ENCODE measurements around the gene ADAM10. TPM values are rescaled to one million over a fixed set of nuclear protein-coding genes. Genes with fewer than 3 reads are reported as not detected.

The ADAM10 gene
- total RNA-seq, 2 donors from 2014 or later, result 191 to 211 TPM

GRCh38 chr15:58650102-58650501 lies 99.4 kb downstream of the ADAM10 start:
- Histone ChIP-seq H3K36me3 (ENCODE audit: control insufficient read depth, insufficient read depth, low read length) (peaks cover 54% of the 10 kb centered on the region), H3K4me3 (ENCODE audit: low read length) (no peak overlapping the region), H3K27ac (ENCODE audit: low read depth, low read length) (no peak overlapping the region), H3K4me1 (ENCODE audit: control insufficient read depth, insufficient read depth, low read length) (no peaks in the 10 kb centered on the region), H3K9me3 (ENCODE audit: control insufficient read depth, low read length) (no peaks in the 10 kb centered on the region), H3K27me3 (ENCODE audit: control insufficient read depth, insufficient read depth, low read length, poor library complexity, severe bottlenecking) (no peaks in the 10 kb centered on the region), H3K9ac (ENCODE audit: extremely low read depth, low read length, poor library complexity, severe bottlenecking) (no peak overlapping the region)
- no peak overlapping the region for H3K4me3 Mint-ChIP-seq
- no peak overlapping the region for H3K27ac Mint-ChIP-seq
- DNase-seq, result no peak
- peaks cover 55% of the 10 kb centered on the region for H3K36me3 Mint-ChIP-seq (ENCODE audit: low read depth)
- no peaks in the 10 kb centered on the region for H3K27me3 Mint-ChIP-seq (ENCODE audit: insufficient read depth)
- H3K9me3 Mint-ChIP-seq, result no peaks in the 10 kb centered on the region
- no peak for TF ChIP-seq CTCF (conservative IDR thresholded peaks at IDR 0.05)
- no peaks in the 10 kb centered on the region for H3K4me1 Mint-ChIP-seq

GRCh38 chr15:58649175-58649574 lies 100.3 kb downstream of the ADAM10 start:
- Histone ChIP-seq H3K9ac (ENCODE audit: extremely low read depth, low read length, poor library complexity, severe bottlenecking) (no peak overlapping the region), H3K36me3 (ENCODE audit: control insufficient read depth, insufficient read depth, low read length) (peaks cover 52% of the 10 kb centered on the region), H3K9me3 (ENCODE audit: control insufficient read depth, low read length) (no peaks in the 10 kb centered on the region), H3K27me3 (ENCODE audit: control insufficient read depth, insufficient read depth, low read length, poor library complexity, severe bottlenecking) (no peaks in the 10 kb centered on the region), H3K27ac (ENCODE audit: low read depth, low read length) (no peak overlapping the region), H3K4me1 (ENCODE audit: control insufficient read depth, insufficient read depth, low read length) (no peaks in the 10 kb centered on the region), H3K4me3 (ENCODE audit: low read length) (no peak overlapping the region)
- 96% methylated on average over 2 of the region's 2 CpGs; no CpG with 5 or more reads in 1 of the 2 experiments for WGBS, 2 experiments (ENCODE audit: insufficient coverage in 1 of 2, insufficient read length in 1 of 2)
- Mint-ChIP-seq H3K4me1 (no peaks in the 10 kb centered on the region), H3K27ac (no peak overlapping the region), H3K9me3 (no peaks in the 10 kb centered on the region), H3K36me3 (ENCODE audit: low read depth) (peaks cover 50% of the 10 kb centered on the region), H3K4me3 (no peak overlapping the region), H3K27me3 (ENCODE audit: insufficient read depth) (no peaks in the 10 kb centered on the region)
- TF ChIP-seq CTCF (conservative IDR thresholded peaks at IDR 0.05), result no peak
- DNase-seq, result no peak

GRCh38 chr15:58643996-58644395 lies 105.5 kb downstream of the ADAM10 start:
- no peak for TF ChIP-seq CTCF (conservative IDR thresholded peaks at IDR 0.05)
- Histone ChIP-seq H3K27ac (ENCODE audit: low read depth, low read length) (no peak overlapping the region), H3K4me1 (ENCODE audit: control insufficient read depth, insufficient read depth, low read length) (no peaks in the 10 kb centered on the region), H3K27me3 (ENCODE audit: control insufficient read depth, insufficient read depth, low read length, poor library complexity, severe bottlenecking) (no peaks in the 10 kb centered on the region), H3K9me3 (ENCODE audit: control insufficient read depth, low read length) (no peaks in the 10 kb centered on the region), H3K4me3 (ENCODE audit: low read length) (no peak overlapping the region), H3K36me3 (ENCODE audit: control insufficient read depth, insufficient read depth, low read length) (peaks cover 70% of the 10 kb centered on the region), H3K9ac (ENCODE audit: extremely low read depth, low read length, poor library complexity, severe bottlenecking) (no peak overlapping the region)
- DNase-seq, result no peak
- Mint-ChIP-seq H3K4me3 (no peak overlapping the region), H3K27me3 (ENCODE audit: insufficient read depth) (no peaks in the 10 kb centered on the region), H3K27ac (no peak overlapping the region), H3K9me3 (no peaks in the 10 kb centered on the region), H3K4me1 (no peaks in the 10 kb centered on the region), H3K36me3 (ENCODE audit: low read depth) (peaks cover 57% of the 10 kb centered on the region)
- 83 to 94% methylated on average over 4 to 5 of the region's 5 CpGs for WGBS, 2 experiments (ENCODE audit: insufficient coverage in 1 of 2, insufficient read length in 1 of 2)
